Mesenchymal stem cell (in vitro differentiated cells and primary cell): ENCODE measurements around the gene MEN1.

ENCODE experiments used
- DNase-seq: peaks from one replicate; pipeline ENCODE4 v3.0.0-alpha.2; 2013
- H2AFZ ChIP-seq: one replicate; pipeline ENCODE4 v1.6.1; 2013; ENCODE audit warnings: low read depth, mild to moderate bottlenecking, control low read depth, inconsistent platforms, low read length, moderate library complexity
- H2AK5ac ChIP-seq: 2 replicates; pipeline ENCODE4 v1.6.1; 2013; ENCODE audit warnings: low read length, moderate library complexity, mild to moderate bottlenecking, inconsistent platforms; ENCODE audit not compliant: severe bottlenecking
- H2BK120ac ChIP-seq: one replicate; pipeline ENCODE4 v1.6.1; 2013; ENCODE audit warnings: low read depth, mild to moderate bottlenecking, inconsistent platforms, low read length, moderate library complexity
- H2BK12ac ChIP-seq, 2 experiments: one replicate each; pipeline ENCODE4 v1.6.1; 2013; ENCODE audit warnings: inconsistent platforms in 2 of 2, low read length in 2 of 2, mild to moderate bottlenecking in 2 of 2, moderate library complexity in 2 of 2, control low read depth in 1 of 2
- H2BK15ac ChIP-seq: one replicate; pipeline ENCODE4 v1.6.1; 2013; ENCODE audit warnings: mild to moderate bottlenecking, low read depth, inconsistent platforms; ENCODE audit not compliant: poor library complexity, severe bottlenecking
- H2BK5ac ChIP-seq: 2 replicates; pipeline ENCODE4 v1.6.1; 2013; ENCODE audit warnings: low read depth, mild to moderate bottlenecking, low read length, control low read depth, inconsistent platforms; ENCODE audit not compliant: poor library complexity, severe bottlenecking
- H3K14ac ChIP-seq, 2 experiments: one replicate each; pipeline ENCODE4 v1.6.1; 2013; ENCODE audit warnings: inconsistent platforms in 2 of 2, low read length in 2 of 2, control low read depth in 1 of 2, mild to moderate bottlenecking in 1 of 2, moderate library complexity in 1 of 2
- H3K18ac ChIP-seq, 2 experiments: one replicate each; pipeline ENCODE4 v1.6.1; 2013; ENCODE audit warnings: inconsistent platforms in 2 of 2, low read length in 2 of 2, control low read depth in 1 of 2, low read depth in 1 of 2, mild to moderate bottlenecking in 1 of 2
- H3K23ac ChIP-seq, 2 experiments: one replicate each; pipeline ENCODE4 v1.6.1; 2013; ENCODE audit warnings: inconsistent platforms in 2 of 2, low read length in 2 of 2, mild to moderate bottlenecking in 2 of 2, moderate library complexity in 2 of 2, control low read depth in 1 of 2
- H3K27ac ChIP-seq: 2 replicates; pipeline ENCODE4 v1.5.1; 2013; ENCODE audit warnings: mild to moderate bottlenecking, moderate library complexity, low read length, control low read depth, inconsistent platforms; ENCODE audit not compliant: poor library complexity, severe bottlenecking
- H3K27me3 ChIP-seq, 2 experiments: 2 replicates each; pipeline versions ENCODE4 v1.6.1 to v1.7.0; 2013; ENCODE audit warnings: low read length in 2 of 2, mild to moderate bottlenecking in 2 of 2, moderate library complexity in 2 of 2, control low read depth in 1 of 2, inconsistent platforms in 1 of 2; ENCODE audit not compliant: control insufficient read depth in 1 of 2, insufficient read depth in 1 of 2
- H3K36me3 ChIP-seq, 2 experiments: 2 replicates each; pipeline versions ENCODE4 v1.6.1 to v1.7.0; 2013; ENCODE audit warnings: low read length in 2 of 2, control low read depth in 1 of 2, inconsistent platforms in 1 of 2, low read depth in 1 of 2, mild to moderate bottlenecking in 1 of 2; ENCODE audit not compliant: insufficient read depth in 2 of 2, control insufficient read depth in 1 of 2
- H3K4ac ChIP-seq, 2 experiments: one replicate each; pipeline ENCODE4 v1.6.1; 2013; ENCODE audit warnings: inconsistent platforms in 2 of 2, low read length in 2 of 2, mild to moderate bottlenecking in 2 of 2, moderate library complexity in 2 of 2, control low read depth in 1 of 2, low read depth in 1 of 2
- H3K4me1 ChIP-seq: 2 replicates; pipeline ENCODE4 v1.6.1; 2013; ENCODE audit warnings: low read depth, low read length, control low read depth; ENCODE audit not compliant: control insufficient read depth, insufficient read depth
- H3K4me2 ChIP-seq: 2 replicates; pipeline ENCODE4 v1.6.1; 2013; ENCODE audit warnings: low read length, mild to moderate bottlenecking, inconsistent platforms; ENCODE audit not compliant: poor library complexity, severe bottlenecking
- H3K4me3 ChIP-seq, 2 experiments: 2 replicates each; pipeline versions ENCODE4 v1.5.1 to v1.7.0; 2013; ENCODE audit warnings: low read length in 2 of 2, mild to moderate bottlenecking in 2 of 2, control low read depth in 1 of 2, low read depth in 1 of 2; ENCODE audit not compliant: insufficient read depth in 1 of 2
- H3K79me1 ChIP-seq: replicated peaks from 2 replicates; pipeline ENCODE4 v1.6.1; 2013; ENCODE audit warnings: mild to moderate bottlenecking, control low read depth, low read length, inconsistent platforms; ENCODE audit not compliant: poor library complexity, severe bottlenecking
- H3K9ac ChIP-seq: 2 replicates; pipeline ENCODE4 v1.7.0; 2013; ENCODE audit warnings: mild to moderate bottlenecking, low read length, moderate library complexity
- H3K9me3 ChIP-seq: 2 replicates; pipeline ENCODE4 v1.7.0; 2013; ENCODE audit warnings: mild to moderate bottlenecking, low read length; ENCODE audit not compliant: control insufficient read depth
- H4K8ac ChIP-seq: one replicate; pipeline ENCODE4 v1.6.1; 2013; ENCODE audit warnings: inconsistent platforms, mild to moderate bottlenecking, low read length, moderate library complexity
- H4K91ac ChIP-seq: one replicate; pipeline ENCODE4 v1.6.1; 2013; ENCODE audit warnings: mild to moderate bottlenecking, low read length, inconsistent platforms
- WGBS: methylation state at CpG from one replicate; pipeline ENCODE4 v1.1.7; 2013; ENCODE audit warnings: mixed read lengths; 5-methylcytosine and 5-hydroxymethylcytosine counted together

The MEN1 gene

DNA sequence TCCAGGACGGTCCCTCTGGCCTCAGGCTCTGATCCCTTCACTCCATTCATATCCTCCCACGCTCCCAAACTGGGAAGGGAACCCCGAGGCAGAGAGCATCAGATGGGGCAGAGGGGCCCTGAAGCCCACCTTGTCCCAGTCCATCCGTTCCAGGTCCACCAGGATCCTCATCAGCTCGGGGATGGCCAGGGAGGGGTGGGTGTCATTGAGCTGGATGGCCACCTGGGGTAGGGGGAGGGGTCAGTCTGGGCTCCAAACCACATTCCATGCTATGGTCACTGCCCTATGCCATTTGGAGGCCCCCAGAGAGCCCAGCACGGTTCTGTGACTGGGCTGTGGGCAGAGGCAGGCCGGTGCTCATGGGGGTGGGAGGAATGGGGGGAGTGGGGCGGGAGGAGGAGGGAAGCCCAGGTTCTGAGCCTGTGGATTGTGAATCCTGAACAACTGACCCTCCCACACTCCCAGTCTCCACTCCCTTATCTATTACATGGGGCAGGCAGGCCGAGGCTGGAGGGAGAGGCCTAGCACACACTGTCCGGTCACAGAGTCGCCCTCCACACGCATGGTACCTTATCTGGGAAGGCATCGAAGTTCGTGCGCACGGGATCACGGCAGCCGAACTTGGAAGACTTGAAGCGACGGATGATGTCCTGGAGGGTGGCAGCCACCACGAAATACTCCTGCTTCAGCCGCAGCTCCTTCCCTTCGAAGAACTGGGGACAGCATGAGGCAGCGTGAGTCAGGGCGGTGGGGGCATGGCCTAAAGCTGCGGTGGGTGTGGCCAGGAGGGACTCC is 56.0 kb downstream of the MEN1 start:
- H3K27me3 ChIP-seq = no peaks in the 10 kb centered on the region
- no peak overlapping the region for H2BK15ac ChIP-seq
- H4K8ac ChIP-seq = no peak overlapping the region
- no peak overlapping the region for H3K14ac ChIP-seq
- no peak overlapping the region for H2BK5ac ChIP-seq
- no peak overlapping the region for H2BK120ac ChIP-seq
- H3K36me3 ChIP-seq = peaks cover 0 to 8% of the 10 kb centered on the region in 2 experiments
- H3K9ac ChIP-seq = no peak overlapping the region
- H3K4me1 ChIP-seq = peaks cover 12% of the 10 kb centered on the region
- H2BK12ac ChIP-seq = no peak overlapping the region
- no peak for DNase-seq
- no peak overlapping the region for H3K4ac ChIP-seq
- no peak overlapping the region for H4K91ac ChIP-seq
- no peaks in the 10 kb centered on the region for H3K79me1 ChIP-seq
- no peak overlapping the region for H3K27ac ChIP-seq
- no peak overlapping the region for H3K4me2 ChIP-seq
- H3K9me3 ChIP-seq = no peaks in the 10 kb centered on the region
- WGBS = 85% methylated on average over 23 of the region's 26 CpGs
- no peak overlapping the region for H3K23ac ChIP-seq
- no peak overlapping the region for H3K4me3 ChIP-seq
- no peak overlapping the region for H3K18ac ChIP-seq
- H2AK5ac ChIP-seq = no peak overlapping the region
- H2AFZ ChIP-seq = no peak overlapping the region
